Mucosa of descending colon (tissue), 3 donors: ENCODE measurements around the gene FBXO34. TPM values are rescaled to one million over a fixed set of nuclear protein-coding genes. Genes with fewer than 3 reads are reported as not detected.

ENCODE experiments used
- ATAC-seq: fragments of 200-7000 bp; cut with Tn5 transposase; one replicate; pipeline ENCODE4 v1.9.1; 2020; ENCODE audit warnings: mild to moderate bottlenecking, moderate library complexity
- DNase-seq, 3 donors: peaks; one replicate each; pipeline ENCODE4 v3.0.0-alpha.2; 2020
- H3K36me3 ChIP-seq: fragments of 200-600 bp; one replicate; pipeline ENCODE4 v1.8.0; 2021; ENCODE audit warnings: low read depth, mild to moderate bottlenecking
- H3K4me1 ChIP-seq: fragments of 200-600 bp; one replicate; pipeline ENCODE4 v1.8.0; 2021; ENCODE audit warnings: low read depth, mild to moderate bottlenecking
- H3K4me3 ChIP-seq: fragments of 200-600 bp; one replicate; pipeline ENCODE4 v1.8.0; 2021; ENCODE audit warnings: mild to moderate bottlenecking
- H3K9me3 ChIP-seq: fragments of 200-600 bp; one replicate; pipeline ENCODE4 v1.8.0; 2021; ENCODE audit warnings: mild to moderate bottlenecking
- CTCF ChIP-seq: fragments of 200-600 bp; IDR thresholded peaks from one replicate; pipeline ENCODE4 v1.8.0; 2022; ENCODE audit warnings: antibody characterized with exemption, mild to moderate bottlenecking
- intact Hi-C, 2 donors: fragments of 100-400 bp; cut with DNase I in 1 of 2; cut with micrococcal nuclease in 1 of 2; formaldehyde crosslinking; loops; one replicate each; pipeline versions ENCODE4 v1.11.0 to v1.11.1; 2022; cut with DNase I, micrococcal nuclease
- total RNA-seq, 3 donors: library from RNA; stranded (reverse); fragmentation: NEBNext Ultra II Directional in 2 of 3; extraction: Animal tissue kit (Norgen Biotek cat#: 25700) in 2 of 3; gene quantifications; one replicate each; pipeline versions ENCODE4 v1.2.1 to v1.2.4, GENCODE V29; 2021 to 2023
- donor health status: DM: no; HTN: no; CAD: no; lungs with moderate emphysema.
- donor health status: DM: no; HTN: no; CAD: no.
- donor health status: DM: no; HTN: yes; CAD: no.

FBXO34 gene
- total RNA-seq, 3 donors from 2014 or later = 42.2 to 76.9 (median 59.1) TPM

- no peak overlapping the region for H3K4me3 ChIP-seq
- TF ChIP-seq CTCF = no peak
- no peaks in the 10 kb centered on the region for H3K4me1 ChIP-seq
- H3K36me3 ChIP-seq = peaks cover 3% of the 10 kb centered on the region
- ATAC-seq = peak; percentile 87
- no peak for DNase-seq
- intact Hi-C loops = no loop called here
- H3K9me3 ChIP-seq = no peaks in the 10 kb centered on the region
These were observed 102.8 kb downstream of the FBXO34 start for GRCh38 chr14:55373784-55374705.

- no peaks in the 10 kb centered on the region for H3K9me3 ChIP-seq
- DNase-seq (no peak), ATAC-seq (peak; percentile 67)
- peaks cover 3% of the 10 kb centered on the region for H3K36me3 ChIP-seq
- TF ChIP-seq CTCF = no peak
- H3K4me1 ChIP-seq = no peaks in the 10 kb centered on the region
- H3K4me3 ChIP-seq = no peak overlapping the region
- intact Hi-C loops = no loop called here
These were observed 103.5 kb downstream of the FBXO34 start for GRCh38 chr14:55374771-55375170.

GRCh38 chr14:55377236-55377635 lies 106.0 kb downstream of the FBXO34 start:
- H3K4me1 ChIP-seq = no peaks in the 10 kb centered on the region
- no peak for DNase-seq
- H3K9me3 ChIP-seq = no peaks in the 10 kb centered on the region
- no peak for ATAC-seq
- peaks cover 3% of the 10 kb centered on the region for H3K36me3 ChIP-seq
- intact Hi-C loops = no loop called here
- no peak overlapping the region for H3K4me3 ChIP-seq
- no peak for TF ChIP-seq CTCF

- ATAC-seq (no peak), DNase-seq (no peak)
- no peak for TF ChIP-seq CTCF
- no peak overlapping the region for H3K4me3 ChIP-seq
- peaks cover 6% of the 10 kb centered on the region for H3K36me3 ChIP-seq
- H3K9me3 ChIP-seq = no peaks in the 10 kb centered on the region
- peaks cover 2% of the 10 kb centered on the region for H3K4me1 ChIP-seq
- intact Hi-C loops = no loop called here
These were observed 109.8 kb downstream of the FBXO34 start for GRCh38 chr14:55381040-55381439.

GRCh38 chr14:55381561-55381960 lies 110.3 kb downstream of the FBXO34 start:
- intact Hi-C loops = no loop called here
- Histone ChIP-seq H3K36me3 (peaks cover 9% of the 10 kb centered on the region), H3K4me1 (peaks cover 2% of the 10 kb centered on the region), H3K4me3 (no peak overlapping the region), H3K9me3 (no peaks in the 10 kb centered on the region)
- ATAC-seq (no peak), DNase-seq (no peak)
- no peak for TF ChIP-seq CTCF
